AG08396 (cell line): ENCODE data around the gene CCDC57.

Source experiments
- DNase-seq: peaks from one replicate; pipeline ENCODE4 v3.0.0; 2012; ENCODE audit warnings: low spot score, mixed read lengths

Gene CCDC57

DNA sequence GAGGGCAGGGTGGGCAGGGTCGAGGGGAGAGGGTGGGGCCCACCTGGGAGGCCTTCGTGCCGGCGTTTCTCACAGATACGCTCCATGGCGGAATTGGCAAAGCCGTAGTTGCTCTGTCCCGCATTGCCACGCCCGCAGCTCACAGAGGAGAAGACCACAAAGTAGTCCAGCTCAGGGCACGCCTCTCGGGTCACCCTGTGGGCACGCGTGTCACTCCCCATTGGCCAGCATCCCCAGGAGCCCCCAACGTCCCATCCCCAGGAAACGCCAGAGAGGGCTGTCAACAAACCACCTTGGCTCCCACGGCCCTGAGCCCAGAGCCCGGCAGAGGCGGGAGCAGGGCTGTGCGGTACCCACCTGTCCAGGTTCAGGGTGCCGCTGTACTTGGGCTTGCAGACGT is 130.7 kb downstream of the CCDC57 start:
- DNase-seq, result no peak

DNA sequence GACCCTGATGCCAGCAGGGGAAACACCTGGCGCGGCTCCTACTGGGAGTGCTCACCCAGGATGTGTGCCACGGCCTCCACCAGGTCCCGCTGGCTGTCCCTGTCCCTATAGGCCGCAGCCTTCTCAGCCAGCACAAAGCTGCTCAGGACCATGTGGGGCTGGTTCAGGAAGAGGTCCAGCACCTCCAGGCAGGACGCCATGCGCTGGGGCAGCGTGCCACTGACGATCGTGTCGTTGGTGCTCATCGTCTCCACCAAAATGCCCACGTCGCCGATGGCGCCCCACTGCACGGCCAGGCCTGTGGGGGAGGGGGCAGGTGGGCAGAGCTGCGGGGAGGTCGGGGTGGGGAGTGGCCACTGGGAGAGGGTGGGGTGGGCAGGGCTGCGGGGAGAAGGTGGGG is 131.1 kb downstream of the CCDC57 start:
- no peak for DNase-seq

DNA sequence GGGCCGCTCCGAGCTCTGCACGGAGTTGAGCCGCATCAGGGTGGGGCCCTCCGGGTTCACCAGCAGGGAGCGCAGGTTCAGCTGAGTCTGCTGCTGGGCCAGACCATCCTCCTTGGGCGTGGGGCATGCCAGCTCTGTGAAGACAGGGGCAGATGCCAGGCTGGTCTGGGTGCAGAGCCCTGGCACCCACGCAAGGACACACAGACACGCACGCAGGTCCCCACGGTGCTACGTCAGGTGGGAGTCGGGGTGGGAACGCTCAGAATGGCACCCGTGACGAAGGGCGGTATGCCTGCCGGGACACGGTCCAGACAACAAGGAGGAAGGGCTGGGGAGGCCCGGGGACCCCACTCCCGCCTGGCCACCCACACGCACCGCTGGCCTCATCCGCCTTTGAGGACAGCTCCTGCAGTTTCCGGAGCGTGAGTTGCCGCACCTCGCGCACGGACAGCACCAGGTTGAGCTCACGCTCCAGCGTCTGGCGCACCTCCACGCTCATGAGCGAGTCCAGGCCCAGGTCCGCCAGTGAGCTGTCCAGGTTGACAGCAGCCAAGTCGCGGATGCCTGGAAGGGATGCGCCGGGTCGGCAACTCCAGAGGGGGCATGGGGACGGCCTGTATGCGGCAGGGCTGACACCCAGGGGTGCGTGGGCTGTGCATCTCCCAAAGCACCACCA is 131.7 kb downstream of the CCDC57 start:
- DNase-seq, result no peak

DNA sequence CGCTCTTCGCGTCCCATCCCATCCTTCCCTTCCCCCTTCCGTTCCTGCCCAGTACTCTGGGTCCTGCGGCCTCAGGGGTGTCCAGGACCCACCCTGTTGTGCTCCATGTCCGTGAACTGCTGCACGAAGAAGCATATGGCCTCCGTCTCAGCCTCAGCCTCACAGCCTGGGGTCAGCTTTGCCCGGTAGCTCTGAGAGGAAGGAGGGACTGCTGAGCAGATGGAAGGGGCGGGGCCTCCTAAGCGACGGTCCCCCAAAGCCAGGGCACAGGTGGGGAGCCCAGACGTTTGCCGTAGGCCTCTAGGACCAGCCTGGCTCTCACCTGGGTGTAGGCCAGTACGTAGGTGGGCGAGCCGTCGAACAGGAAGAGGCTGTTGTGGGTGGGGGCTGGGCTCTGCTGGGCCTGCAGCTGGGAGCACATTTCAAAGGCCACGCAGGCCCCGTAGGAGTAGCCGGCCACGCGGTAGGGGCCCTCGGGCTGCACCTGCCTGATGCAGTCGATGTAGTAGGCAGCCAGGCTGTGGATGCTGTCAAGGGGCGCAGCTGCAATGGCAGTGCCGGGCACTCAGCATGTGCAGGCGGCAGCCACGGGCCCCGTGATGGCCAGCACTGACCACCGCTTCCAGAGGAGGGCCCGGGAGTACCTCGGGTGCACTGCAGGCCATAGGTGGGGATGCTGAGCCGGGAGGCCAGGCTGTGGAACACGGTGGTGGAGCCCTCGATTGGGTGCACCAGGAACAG is 132.4 kb downstream of the CCDC57 start:
- DNase-seq, result no peak

DNA sequence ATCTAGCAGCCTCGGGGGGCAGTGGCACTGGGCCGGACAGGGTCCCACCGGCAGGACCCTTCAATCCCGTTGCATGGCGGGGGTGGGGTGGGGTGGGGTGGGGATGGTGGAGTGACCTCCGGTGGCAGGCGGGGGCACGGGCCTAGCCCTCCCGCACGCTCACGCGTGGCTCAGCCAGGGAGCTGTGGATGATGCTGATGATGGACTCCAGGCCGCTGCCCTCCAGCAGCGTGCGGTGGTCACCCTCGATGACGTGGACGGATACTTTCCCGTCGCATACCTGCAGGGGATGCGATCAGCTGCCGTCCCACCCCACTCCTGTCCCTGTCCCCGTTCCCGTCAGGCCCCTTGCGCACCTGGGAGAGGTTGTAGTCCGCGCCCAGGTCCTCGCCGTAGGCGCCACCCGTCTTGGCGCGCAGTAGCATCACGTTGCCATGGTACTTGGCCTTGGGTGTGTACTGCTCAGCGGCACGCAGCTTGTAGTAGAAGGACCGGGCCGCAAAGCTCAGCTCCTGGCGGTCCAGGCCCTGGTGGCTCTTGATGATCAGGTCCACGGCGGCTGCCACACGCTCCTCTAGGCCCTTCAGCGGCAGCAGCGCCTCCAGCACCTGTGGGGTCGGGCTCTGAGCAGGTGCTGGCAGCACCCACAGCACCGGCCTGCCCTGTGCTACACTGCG is 133.5 kb downstream of the CCDC57 start:
- DNase-seq, result no peak

DNA sequence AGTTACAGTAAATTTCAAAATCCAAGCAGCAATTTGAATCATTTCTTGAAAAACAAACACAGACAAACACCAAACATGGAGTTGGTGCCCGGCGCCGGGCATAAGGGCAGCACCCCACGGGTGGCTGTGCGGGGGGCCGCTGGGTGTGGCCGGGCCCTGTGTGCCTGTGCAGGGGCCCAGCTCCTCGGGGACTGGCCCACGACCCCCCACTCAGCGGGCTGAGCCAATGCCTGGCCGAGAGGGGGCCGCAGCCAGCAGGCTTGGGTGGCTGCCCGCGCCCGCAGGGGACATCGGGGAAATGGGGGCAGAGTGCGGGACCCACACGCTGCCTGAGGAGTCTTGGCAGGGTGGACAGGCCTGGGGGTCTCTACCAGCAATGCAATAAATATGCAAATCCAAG is 134.2 kb downstream of the CCDC57 start:
- no peak for DNase-seq

DNA sequence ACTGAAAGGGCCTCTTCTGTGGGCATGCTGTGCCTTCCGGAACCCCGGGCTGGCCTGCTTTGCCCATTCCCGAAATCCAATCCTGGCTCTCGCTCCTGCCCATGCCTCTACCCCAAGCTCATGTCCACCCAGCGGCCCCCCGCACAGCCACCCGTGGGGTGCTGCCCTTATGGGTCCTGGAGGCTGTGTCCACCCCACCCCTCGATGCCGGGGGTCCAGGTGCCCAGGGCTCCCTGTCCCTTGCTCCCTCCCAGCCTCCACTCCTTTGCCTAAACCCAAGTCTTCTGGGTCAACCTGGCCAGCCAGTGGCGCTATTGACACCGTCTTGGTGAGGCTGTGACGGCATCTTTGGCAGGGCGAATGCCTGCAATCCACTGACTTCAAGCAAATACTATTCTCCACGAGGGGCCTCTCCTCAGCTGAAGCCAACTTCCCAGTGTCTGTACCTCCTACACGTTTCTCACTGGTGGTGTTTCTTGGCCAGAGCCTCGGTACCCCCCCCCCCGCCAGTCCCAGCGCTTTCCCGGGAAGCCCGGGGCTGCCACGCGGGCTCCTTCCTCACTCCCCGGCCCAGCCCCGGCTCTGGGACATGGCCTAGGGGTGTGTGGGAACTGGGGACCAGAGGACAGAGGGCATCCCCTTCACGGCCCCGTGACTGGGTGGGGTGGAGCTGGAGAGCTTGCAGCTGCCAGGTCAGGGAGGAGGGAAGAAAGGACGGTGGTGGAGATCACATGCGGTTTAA is 134.9 kb downstream of the CCDC57 start:
- DNase-seq, result no peak

DNA sequence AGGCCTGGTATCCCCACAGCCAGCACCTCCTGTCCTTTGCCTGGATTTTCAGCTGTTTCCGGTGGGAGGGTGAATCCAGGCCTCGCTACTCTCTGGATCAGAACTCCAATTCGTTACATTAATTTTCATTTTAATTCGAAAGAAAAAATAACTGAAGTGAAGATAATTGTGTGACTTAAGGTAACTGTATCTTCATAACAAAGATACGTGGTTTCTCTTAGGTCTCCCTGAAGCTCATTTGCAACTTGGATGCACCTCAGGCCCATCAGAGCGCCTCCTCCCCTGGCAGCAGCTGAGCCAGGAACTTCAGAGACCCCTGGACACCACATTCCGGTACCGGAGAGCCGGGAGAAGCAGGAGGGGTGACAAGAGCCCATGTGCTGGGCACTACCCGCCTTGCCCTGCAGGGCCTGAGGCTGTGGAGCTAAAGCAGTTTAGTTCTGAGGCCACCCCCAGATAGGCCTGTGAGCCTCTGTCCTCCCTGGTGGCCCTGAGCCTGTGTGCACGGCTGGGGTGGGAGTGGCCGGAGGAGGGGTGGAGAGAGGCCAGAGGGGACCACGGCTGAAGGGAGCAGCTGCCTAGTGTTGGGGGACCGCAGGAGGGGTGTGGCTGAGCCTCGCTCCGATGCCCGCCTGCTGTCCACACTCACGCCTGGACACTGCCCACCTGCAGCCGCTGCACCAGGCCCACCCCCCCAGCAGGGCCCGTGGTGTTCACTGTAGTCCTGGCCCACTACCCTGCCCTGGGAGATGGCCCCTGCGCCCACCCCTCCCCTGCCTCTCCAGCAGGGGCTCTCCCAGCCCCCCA is 135.7 kb downstream of the CCDC57 start:
- DNase-seq, result no peak

DNA sequence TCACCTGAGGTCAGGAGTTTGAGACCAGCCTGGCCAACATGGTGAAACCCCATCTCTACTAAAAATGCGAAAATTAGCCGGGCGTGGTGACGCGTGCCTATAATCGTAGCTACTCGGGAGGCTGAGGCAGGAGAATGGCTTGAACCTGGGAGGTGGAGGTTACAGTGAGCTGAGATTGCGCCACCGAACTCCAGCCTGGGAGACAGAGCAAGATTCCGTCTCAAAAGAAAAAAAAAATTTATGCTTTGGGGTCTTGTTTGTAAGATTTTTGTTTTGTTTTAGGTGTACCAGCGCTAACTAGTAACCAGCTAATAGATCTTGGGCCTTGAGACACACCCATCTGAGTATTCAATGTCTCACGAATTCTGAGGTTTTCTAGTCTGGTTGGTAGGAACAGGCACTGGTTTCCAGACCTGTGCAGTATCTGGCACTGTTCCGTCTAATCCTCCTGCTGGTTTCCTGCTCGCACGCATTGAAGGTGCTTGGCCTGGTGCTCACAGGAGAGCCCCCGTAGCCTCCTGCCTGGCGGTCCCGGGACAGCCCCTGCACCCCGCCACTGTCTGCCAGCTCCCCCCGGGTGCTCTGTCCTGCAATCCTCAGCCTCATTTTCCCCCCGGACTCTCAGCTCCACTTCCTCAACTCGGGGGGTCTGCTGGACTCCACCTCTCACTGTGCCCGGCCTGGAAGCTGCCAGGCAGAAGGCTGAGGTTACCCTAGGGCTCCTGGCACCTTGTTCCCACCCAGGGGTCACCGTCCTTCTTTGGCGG is 136.4 kb downstream of the CCDC57 start:
- no peak for DNase-seq

DNA sequence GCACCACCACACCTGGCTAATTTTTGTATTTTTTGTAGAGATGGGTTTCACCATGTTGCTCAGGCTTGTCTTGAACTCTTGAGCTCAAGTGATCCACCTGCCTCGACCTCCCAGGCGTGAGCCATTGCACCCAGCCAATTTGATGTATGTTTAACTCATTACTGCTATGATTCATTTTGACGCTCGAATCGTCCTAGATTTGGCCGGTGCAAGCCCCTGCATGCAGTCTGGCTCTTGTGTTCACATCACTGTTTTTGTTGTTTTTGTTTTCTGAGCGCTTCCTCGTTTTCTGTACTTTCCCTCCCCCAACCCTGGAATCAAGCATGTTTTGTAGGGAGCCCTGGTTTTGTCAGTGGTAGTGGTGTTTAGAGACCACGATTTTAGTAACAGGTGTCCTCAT is 139.2 kb downstream of the CCDC57 start:
- DNase-seq, result no peak

DNA sequence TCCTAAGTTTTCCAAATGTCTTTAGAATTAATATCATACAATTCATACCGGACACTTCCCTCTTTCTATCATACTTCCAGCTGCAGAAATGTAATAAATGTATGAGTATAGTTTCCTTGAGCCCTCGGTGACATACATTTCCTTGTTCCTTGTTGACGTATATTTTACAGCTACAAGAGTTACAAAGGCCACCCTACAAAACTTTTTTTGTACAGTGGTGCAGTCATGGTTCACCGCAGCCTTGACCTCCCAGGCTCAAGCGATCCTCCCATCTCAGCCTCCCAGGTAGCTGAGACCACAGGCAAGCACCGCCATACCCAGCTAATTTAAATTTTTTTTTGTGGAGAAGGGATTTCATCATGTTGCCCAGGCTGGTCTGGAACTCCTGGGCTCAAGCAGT is 139.8 kb downstream of the CCDC57 start:
- no peak for DNase-seq

DNA sequence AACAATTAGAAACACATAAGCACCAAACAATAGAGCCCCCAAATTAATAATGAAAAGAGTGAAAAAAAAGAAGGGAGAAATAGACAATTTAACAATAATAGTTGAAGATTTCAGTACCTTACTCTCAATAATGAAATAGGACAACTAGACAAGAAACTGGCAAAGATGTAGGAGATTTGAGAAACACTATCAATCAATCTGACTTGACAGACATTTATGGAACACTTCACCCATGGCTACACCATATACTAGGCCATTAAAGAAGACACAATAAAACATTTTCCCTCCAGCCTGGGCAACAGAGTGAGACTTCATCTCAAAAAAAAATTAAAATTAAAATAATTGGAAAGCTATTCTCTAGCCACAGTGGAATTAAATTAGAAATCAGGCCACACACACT is 142.0 kb downstream of the CCDC57 start:
- no peak for DNase-seq

DNA sequence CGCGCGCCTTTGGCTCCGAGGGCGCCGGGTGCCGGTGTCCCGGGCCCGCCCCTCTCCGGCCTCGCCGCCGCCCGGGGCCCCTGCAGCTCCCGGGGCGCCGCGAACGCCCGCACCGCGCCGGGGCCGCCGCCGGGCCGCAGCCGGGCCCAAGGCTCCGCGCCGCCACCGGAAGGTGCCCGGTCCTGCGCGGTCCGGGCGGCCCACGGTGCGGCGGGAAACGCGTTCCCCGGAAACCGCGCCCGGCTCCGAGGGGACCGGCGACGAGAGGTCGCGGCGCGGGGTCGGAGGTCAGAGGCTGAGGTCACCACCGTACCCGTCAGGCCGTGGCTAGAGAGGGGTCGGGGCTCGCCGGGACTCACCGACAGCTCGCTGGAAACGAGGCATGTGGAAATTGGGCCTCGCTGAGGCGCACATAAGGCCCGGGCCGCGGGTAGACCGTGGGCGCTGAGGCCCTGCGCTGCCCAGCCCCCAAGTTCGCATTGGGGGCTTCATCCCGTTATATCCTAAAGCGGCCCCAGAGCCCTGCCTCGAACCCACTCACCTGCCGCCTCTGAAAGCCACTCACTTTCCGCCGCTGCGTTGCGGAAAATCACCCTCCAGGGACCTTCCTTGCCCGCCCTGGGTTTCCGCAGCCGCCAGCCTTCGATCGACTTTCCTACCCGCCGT is 146.9 kb downstream of the CCDC57 start, which contains the start of gene DUS1L:
Gene DUS1L, minus strand, starts transcription at position 167 of the 666 bp plus-strand sequence. CDS start 745 bp downstream, outside the sequence.
- DNase-seq, result peak; percentile 95

DNA sequence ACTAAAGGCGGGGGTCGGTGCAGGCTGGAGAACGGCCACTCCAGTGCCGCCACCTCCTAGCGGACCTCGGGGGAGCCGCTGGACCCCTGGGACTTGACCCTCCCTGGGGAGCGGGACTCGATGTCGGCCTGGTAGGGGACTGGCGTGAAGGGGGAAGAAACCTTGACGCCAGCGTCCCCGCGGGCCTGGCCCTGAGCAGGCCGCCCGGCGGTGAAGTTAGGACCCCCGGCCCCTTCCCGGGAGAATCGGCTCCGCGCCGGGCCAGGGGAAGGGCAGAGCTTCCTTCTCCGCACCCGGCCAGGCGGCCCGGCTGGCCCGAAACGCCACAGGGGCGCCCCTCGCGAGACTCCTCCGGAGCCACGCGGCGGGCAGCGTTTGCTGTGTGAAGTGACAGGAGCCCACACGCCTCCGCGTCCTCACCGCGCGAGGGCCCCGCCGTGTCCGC is 147.4 kb downstream of the CCDC57 start:
- peak; percentile 89 for DNase-seq

DNA sequence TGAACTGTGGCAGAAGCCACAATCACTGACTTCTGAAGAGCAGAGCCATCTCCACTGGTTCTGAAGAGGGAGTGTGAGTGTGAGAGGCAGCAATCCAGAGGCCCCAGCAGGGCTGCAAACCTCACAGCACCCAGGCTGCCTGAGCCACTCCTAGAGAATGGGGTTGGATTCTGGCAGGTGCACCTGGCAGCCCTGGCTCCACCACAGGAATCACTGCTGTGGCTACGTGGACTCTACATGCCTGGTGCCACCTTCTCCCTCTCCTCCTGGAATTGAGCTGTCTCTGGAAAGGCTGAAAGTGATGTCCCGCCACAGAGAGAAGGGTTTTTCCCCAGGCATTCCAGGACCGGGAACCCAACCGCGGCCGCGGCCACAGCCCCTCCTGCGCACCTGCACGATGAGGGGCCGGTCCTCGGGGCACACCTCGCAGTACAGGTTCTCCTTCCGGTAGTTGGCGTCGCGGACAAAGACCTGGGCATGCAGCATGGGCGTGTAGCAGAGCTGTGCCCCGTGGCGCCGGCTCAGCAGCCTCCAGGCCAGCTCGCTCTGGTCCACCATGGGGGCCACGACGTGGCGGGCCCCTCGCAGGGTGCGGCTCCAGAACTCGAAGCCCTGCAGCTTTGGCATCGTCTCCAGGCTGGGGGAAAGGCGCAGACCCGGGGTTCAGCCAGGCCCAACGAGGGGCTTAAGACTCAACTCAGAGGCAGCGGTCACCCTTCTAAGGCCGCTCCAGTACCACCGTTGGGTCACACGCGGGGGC is 148.0 kb downstream of the CCDC57 start:
- DNase-seq, result peak; percentile 52

DNA sequence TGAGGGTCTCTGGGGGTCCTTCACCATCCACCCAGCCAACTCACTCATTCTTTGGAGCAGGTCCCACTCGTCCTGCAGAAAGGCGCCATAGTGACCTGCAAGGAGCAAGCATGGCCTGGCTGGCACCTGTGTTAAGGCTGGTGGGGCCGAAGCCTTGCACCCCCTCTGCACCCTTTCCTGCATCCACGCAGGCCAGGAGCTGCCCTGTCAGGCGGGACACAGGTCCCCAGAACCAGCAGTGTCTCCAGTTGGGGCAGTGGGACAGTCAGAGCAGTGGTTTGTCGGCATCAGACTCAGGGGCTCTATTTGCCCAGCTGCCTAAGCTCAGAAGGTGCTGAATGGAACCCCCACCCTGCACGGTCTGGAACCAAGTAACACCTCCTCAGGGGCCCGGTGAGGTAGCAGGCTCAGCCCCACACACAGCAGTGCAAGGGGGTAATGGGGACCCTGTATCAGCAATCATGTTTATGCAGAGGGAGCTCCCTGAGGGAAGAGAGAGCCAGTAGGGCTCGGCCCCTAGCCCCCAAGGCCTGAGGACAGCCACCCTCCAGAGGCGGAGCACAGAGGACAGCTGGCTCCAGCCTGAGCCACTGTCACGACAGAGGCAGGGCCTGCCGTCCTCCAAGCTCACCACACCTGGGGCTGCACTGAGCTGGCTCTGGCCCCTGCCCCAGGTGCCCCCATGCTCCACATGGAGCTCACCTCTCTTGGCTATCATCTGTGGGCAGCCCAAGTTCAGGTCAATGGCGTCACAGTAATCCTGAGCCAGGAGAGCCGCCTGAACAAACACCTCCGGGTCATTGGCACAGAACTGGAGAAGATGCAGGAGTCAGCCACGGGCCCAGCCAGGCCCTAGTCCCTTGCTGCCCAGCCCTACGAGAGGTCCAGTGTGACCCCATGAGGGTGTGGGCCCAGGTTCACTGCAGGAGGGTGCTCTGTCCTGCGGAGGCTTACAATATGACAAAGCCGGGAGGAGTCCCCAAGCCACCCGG is 148.9 kb downstream of the CCDC57 start:
- no peak for DNase-seq

DNA sequence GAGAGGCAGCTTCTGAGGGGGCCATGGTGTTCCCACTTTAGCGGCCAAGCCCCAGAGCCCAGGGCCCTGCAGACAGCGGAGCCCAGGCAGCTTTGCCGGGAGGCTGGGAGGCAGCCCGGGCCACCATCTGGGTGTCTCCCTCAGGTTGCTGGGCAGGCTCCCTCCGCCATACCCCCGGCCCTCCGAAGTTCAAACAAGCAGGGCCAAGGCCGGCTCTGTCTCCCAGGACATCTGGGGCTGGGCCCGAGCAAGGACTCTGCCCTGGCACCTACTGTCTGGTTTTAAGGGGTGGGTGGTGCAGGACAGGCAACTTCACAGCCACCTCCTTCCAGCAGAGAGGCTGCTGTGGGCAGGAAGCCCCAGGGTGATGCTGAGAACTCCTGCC is 149.7 kb downstream of the CCDC57 start:
- DNase-seq, result no peak
